BLaER1 (cell line): ENCODE results near the gene SLAMF7.
A peak's percentile ranks its signal among the peaks of the same experiment; 100 is the strongest.

ENCODE experiments used
- H3K27ac ChIP-seq: shearing (Covaris generic); formaldehyde crosslinking; 2 replicates; pipeline ENCODE4 v1.8.1; 2022
- H3K27me3 ChIP-seq: shearing (Covaris generic); formaldehyde crosslinking; 2 replicates; pipeline ENCODE4 v1.8.1; 2022
- H3K36me3 ChIP-seq: shearing (Covaris generic); formaldehyde crosslinking; 2 replicates; pipeline ENCODE4 v1.8.1; 2022
- H3K4me1 ChIP-seq: shearing (Covaris generic); formaldehyde crosslinking; 2 replicates; pipeline ENCODE4 v1.8.1; 2022
- H3K4me2 ChIP-seq: shearing (Covaris generic); formaldehyde crosslinking; 2 replicates; pipeline ENCODE4 v1.8.1; 2022
- H3K4me3 ChIP-seq: shearing (Covaris generic); formaldehyde crosslinking; 2 replicates; pipeline ENCODE4 v1.8.1; 2022
- H3K9ac ChIP-seq: shearing (Covaris generic); formaldehyde crosslinking; 2 replicates; pipeline ENCODE4 v1.8.1; 2022
- H3K9me3 ChIP-seq: shearing (Covaris generic); formaldehyde crosslinking; 2 replicates; pipeline ENCODE4 v1.8.1; 2022
- H4K20me1 ChIP-seq: shearing (Covaris generic); formaldehyde crosslinking; 2 replicates; pipeline ENCODE4 v1.8.1; 2022
- Cebpa-rat ChIP-seq: shearing (Covaris generic); IDR thresholded peaks from 2 replicates; pipeline ENCODE4 v1.8.1; 2022

SLAMF7 gene

DNA sequence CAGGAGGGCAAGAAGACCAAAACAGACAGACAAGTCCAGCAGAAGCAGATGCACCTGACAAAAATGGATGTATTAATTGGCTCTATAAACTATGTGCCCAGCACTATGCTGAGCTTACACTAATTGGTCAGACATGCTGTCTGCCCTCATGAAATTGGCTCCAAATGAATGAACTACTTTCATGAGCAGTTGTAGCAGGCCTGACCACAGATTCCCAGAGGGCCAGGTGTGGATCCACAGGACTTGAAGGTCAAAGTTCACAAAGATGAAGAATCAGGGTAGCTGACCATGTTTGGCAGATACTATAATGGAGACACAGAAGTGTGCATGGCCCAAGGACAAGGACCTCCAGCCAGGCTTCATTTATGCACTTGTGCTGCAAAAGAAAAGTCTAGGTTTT is 14.5 kb downstream of the SLAMF7 start:
- H3K4me2 ChIP-seq, result no peak overlapping the region
- TF ChIP-seq Cebpa-rat, result no peak
- H3K9ac ChIP-seq, result no peak overlapping the region
- no peaks in the 10 kb centered on the region for H3K9me3 ChIP-seq
- H3K27ac ChIP-seq, result no peak overlapping the region
- H3K36me3 ChIP-seq, result no peaks in the 10 kb centered on the region
- no peaks in the 10 kb centered on the region for H4K20me1 ChIP-seq
- H3K27me3 ChIP-seq, result no peaks in the 10 kb centered on the region
- no peak overlapping the region for H3K4me3 ChIP-seq
- H3K4me1 ChIP-seq, result no peaks in the 10 kb centered on the region

DNA sequence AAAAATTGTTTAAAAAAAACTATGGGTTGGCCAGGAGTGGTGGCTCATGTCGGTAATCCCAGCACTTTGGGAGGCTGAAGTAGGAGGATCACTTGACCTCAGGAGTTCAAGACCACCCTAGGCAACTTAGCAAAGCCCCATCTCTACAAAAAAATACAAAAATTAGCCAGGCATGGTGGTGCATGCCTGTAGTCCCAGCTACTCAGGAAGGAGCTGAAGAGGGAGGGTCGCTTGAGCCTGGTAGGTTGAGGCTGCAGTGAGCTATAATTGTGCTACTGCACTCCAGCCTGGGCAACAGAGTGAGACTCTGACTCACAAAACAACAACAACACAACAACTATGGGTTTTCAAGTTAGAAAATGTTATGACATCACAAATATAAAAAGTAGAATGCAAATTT is 16.4 kb downstream of the SLAMF7 start:
- no peaks in the 10 kb centered on the region for H3K36me3 ChIP-seq
- no peak for TF ChIP-seq Cebpa-rat
- no peaks in the 10 kb centered on the region for H4K20me1 ChIP-seq
- H3K9ac ChIP-seq, result no peak overlapping the region
- H3K4me1 ChIP-seq, result no peaks in the 10 kb centered on the region
- H3K27me3 ChIP-seq, result no peaks in the 10 kb centered on the region
- no peak overlapping the region for H3K4me3 ChIP-seq
- H3K27ac ChIP-seq, result no peak overlapping the region
- no peak overlapping the region for H3K4me2 ChIP-seq
- H3K9me3 ChIP-seq, result no peaks in the 10 kb centered on the region

DNA sequence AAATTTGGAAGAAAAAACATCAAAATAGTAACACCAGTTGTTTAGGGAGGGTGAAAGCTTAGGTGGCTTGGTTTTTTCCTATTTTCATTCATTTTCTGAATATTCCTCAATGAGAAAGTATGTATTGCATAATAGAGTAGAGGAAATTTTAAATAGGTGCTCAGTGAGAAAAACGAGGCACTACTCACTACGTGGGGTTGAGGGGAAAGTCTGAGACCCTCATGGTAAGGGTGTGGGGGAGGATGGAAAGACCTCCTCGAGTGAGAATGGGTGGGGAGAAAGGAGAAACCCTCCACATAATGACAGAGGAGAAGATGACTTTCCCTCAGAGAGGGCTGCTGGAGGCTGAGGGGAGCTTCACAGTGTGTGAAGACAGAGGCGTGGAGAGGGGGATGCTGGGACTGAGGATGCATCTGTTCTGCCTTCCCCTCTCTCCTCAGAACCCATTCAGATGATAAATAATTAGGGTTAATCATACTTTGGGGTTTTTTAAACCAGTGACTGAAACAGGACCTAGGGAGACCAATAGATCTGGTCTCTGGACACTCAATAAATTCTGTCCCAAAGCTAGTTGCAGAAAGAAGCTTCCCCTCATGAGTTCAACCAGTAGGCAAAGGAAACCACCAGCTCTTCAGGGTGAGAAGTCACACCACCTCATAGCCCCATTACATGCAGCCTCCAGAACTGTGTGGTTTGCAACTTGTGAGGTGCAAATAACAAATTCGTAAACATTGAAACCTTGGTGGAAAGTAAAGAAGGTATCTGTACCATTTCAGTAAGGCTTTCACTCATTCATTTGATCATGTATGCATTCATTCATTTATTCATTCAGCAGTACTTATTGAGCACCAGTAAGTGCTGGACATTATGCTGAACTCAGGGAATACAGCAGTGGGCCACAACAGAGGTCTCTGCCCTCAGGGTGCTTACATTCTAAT is 17.1 kb downstream of the SLAMF7 start:
- Histone ChIP-seq H3K9me3 (no peaks in the 10 kb centered on the region), H4K20me1 (no peaks in the 10 kb centered on the region), H3K36me3 (no peaks in the 10 kb centered on the region), H3K4me2 (no peak overlapping the region), H3K4me1 (no peaks in the 10 kb centered on the region), H3K27ac (no peak overlapping the region), H3K9ac (no peak overlapping the region), H3K27me3 (no peaks in the 10 kb centered on the region), H3K4me3 (no peak overlapping the region)
- TF ChIP-seq Cebpa-rat, result no peak

DNA sequence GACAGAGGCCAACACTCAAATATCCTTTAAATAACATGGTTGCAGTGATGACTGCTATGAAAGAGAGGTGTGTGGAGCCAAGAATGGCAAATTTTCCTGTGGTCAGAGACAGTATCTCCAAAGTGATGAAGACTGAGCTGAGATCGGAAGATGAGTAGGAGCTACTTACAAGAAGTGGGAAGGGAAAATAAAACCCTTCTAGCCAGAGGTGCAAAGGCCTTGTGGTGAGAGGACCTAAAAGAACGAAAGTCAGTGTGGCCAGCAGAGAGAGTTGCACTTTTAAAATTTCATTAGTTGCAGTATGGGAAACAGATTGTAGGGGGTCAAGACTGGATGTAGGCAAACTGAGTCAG is 17.8 kb downstream of the SLAMF7 start:
- no peaks in the 10 kb centered on the region for H3K27me3 ChIP-seq
- no peaks in the 10 kb centered on the region for H3K4me1 ChIP-seq
- H4K20me1 ChIP-seq, result no peaks in the 10 kb centered on the region
- no peaks in the 10 kb centered on the region for H3K9me3 ChIP-seq
- H3K9ac ChIP-seq, result no peak overlapping the region
- H3K36me3 ChIP-seq, result no peaks in the 10 kb centered on the region
- no peak overlapping the region for H3K4me3 ChIP-seq
- H3K4me2 ChIP-seq, result no peak overlapping the region
- no peak overlapping the region for H3K27ac ChIP-seq
- TF ChIP-seq Cebpa-rat, result no peak

DNA sequence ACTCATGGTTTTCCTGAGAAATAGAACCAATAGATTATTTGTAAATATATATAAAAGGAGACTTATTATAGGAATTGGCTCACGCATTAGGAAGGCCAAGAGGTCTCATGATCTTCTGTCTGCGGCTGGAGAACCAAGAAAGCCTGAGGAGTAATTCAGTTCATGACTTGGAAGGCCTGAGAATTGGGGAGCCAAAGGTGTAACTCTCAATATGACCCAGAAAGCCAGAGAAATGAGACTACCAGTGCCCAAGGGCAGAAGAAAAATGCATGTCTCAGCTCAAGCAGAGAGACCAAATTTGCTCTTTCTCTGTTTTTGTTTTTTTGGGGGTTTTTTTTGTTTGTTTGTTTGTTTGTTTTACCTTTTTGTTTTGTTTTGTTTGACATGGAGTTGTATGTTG is 19.5 kb downstream of the SLAMF7 start:
- TF ChIP-seq Cebpa-rat, result no peak
- Histone ChIP-seq H3K9me3 (no peaks in the 10 kb centered on the region), H3K9ac (no peak overlapping the region), H3K4me2 (no peak overlapping the region), H3K27ac (no peak overlapping the region), H4K20me1 (no peaks in the 10 kb centered on the region), H3K27me3 (no peaks in the 10 kb centered on the region), H3K36me3 (no peaks in the 10 kb centered on the region), H3K4me1 (no peaks in the 10 kb centered on the region), H3K4me3 (no peak overlapping the region)

DNA sequence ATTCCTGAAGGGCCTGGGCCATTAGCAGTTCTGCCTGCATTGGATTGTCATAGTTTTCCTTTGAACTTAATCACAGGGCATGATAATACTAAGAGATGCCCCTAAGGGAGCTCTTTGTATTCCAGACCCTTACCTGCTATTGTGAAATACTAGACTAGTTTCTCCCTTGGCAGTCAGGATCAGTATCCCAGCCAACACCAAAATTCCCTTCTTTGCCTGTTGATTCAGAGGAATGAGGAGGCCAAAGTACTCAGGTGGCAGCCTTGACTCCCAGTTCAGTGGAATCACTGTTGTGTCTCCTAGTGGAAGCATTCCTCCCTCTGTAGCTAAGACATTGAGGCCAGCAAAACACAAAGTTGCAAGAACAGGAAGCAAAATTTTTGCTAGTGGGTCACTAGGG is 20.7 kb downstream of the SLAMF7 start:
- no peaks in the 10 kb centered on the region for H3K27me3 ChIP-seq
- no peak overlapping the region for H3K4me2 ChIP-seq
- no peaks in the 10 kb centered on the region for H3K36me3 ChIP-seq
- no peak overlapping the region for H3K9ac ChIP-seq
- no peaks in the 10 kb centered on the region for H3K4me1 ChIP-seq
- 0 out of 2 replicates have a peak, but pooled peaks have one; percentile 7 for TF ChIP-seq Cebpa-rat
- H3K9me3 ChIP-seq, result no peaks in the 10 kb centered on the region
- no peaks in the 10 kb centered on the region for H4K20me1 ChIP-seq
- H3K4me3 ChIP-seq, result no peak overlapping the region
- H3K27ac ChIP-seq, result no peak overlapping the region

DNA sequence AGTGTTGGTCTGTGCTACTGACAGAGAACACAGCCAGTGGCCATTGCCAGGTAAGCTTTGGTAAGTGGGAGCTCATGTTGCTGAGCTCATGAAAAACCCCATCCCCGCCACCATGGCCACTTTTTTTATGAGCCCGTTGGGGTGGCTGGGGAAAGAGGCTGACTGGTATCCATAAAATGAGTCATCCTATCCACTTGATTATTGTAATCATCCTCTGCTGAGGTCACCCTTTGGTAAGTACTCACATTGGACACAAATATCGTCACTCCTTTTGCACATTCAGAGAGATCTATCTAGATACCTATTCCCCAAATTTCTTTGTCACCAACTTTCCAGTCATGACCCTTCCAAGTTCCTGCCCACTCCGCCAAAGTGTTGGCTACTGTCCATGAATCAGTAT is 22.0 kb downstream of the SLAMF7 start:
- no peaks in the 10 kb centered on the region for H3K9me3 ChIP-seq
- H4K20me1 ChIP-seq, result no peaks in the 10 kb centered on the region
- no peaks in the 10 kb centered on the region for H3K36me3 ChIP-seq
- H3K4me3 ChIP-seq, result no peak overlapping the region
- H3K27ac ChIP-seq, result no peak overlapping the region
- no peak overlapping the region for H3K4me2 ChIP-seq
- no peaks in the 10 kb centered on the region for H3K27me3 ChIP-seq
- H3K9ac ChIP-seq, result no peak overlapping the region
- TF ChIP-seq Cebpa-rat, result no peak
- no peaks in the 10 kb centered on the region for H3K4me1 ChIP-seq

DNA sequence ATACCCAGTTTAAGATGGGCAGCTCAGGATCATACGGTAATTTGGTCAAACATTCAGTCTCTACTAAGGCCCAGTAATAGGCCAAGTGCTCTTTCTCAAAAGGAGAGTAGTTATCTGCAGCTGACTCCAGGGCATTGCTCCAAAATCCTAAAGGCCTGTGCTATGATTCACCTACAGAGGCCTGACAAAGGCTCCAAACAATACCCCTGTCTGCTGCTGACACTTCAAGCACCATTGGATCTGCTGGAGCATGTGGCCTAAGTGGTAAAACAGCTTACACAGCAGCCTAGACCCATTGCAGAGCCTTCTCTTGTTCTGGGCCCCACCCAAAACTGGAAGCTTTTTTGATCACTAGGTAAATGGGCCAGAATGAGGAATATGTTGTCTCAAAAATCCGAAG is 22.8 kb downstream of the SLAMF7 start:
- TF ChIP-seq Cebpa-rat, result no peak
- no peak overlapping the region for H3K4me2 ChIP-seq
- no peaks in the 10 kb centered on the region for H3K27me3 ChIP-seq
- no peaks in the 10 kb centered on the region for H3K4me1 ChIP-seq
- H3K27ac ChIP-seq, result no peak overlapping the region
- H4K20me1 ChIP-seq, result no peaks in the 10 kb centered on the region
- H3K9ac ChIP-seq, result no peak overlapping the region
- no peaks in the 10 kb centered on the region for H3K36me3 ChIP-seq
- H3K9me3 ChIP-seq, result no peaks in the 10 kb centered on the region
- no peak overlapping the region for H3K4me3 ChIP-seq

DNA sequence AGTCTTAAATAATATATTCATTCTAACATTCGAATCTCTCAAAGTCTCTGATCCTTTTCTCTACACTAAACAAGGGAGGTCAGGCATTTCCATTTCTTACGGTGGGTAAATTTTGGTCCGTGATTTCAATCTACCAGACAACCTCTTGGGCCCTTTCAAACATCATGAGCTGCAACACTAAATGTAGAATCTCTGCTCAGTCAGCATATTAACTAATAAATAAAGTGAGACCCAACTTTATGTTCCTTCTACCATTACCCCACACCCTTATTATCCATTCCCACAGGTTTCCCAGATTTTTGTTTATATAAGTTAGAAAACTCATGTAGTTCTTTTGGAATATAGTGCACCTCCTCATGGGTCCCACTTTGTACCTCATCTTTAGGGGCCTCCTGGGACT is 24.9 kb downstream of the SLAMF7 start:
- Histone ChIP-seq H3K4me2 (no peak overlapping the region), H4K20me1 (no peaks in the 10 kb centered on the region), H3K36me3 (no peaks in the 10 kb centered on the region), H3K27me3 (no peaks in the 10 kb centered on the region), H3K27ac (no peak overlapping the region), H3K4me3 (no peak overlapping the region), H3K9ac (no peak overlapping the region), H3K9me3 (no peaks in the 10 kb centered on the region), H3K4me1 (0 out of 2 replicates have a peak, but pooled peaks cover 6% of the 10 kb centered on the region)
- no peak for TF ChIP-seq Cebpa-rat

DNA sequence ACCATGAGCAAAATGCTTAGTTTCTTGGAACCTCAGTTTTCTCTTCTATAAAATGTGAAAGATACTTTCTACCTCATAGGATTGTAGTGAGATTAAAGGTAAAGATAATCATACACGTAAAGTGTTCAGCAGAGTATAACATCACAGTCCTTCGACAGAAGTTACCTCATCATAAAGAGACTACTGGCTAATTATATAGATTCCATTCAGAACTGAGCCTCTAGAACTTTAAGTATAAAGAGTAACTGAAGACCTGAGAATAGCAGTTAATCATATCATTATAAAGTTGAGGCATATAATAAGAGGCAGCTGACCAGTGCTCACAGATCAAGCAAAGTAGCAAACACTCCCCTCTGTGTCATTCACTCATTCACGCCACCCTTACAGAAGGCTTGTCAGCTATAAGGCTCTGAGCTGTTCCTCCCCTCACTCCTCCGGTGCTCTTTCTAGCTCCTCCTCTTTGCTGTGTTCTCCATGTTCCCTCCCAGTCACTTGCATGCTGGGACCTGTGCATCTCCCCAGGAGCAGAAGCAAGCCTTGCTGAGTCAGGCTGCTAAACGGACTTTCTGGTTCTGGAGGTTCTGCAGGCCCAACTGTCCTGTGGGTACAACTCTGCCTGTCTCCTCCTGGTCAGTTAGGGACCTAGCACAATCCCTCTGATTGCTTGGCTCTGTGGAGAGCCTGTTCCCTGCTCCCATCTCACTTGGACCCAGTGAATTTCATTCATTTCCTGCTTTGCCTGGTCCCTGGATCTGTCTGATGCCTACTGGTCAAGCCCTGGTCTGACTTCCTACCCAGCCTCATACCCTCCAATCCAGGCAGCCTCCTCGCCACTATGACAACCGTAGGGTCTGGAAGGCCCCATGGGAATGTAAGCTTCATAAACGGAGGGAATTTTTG is 28.6 kb downstream of the SLAMF7 start:
- H3K4me3 ChIP-seq, result peak overlapping the region; percentile 35; the same call in 1 of the 2 replicates
- no peak for TF ChIP-seq Cebpa-rat
- H3K27ac ChIP-seq, result no peak overlapping the region
- H3K36me3 ChIP-seq, result no peaks in the 10 kb centered on the region
- 0 out of 2 replicates have a peak, but pooled peaks cover 6% of the 10 kb centered on the region for H3K4me1 ChIP-seq
- no peak overlapping the region for H3K9ac ChIP-seq
- no peaks in the 10 kb centered on the region for H3K27me3 ChIP-seq
- H3K9me3 ChIP-seq, result no peaks in the 10 kb centered on the region
- H3K4me2 ChIP-seq, result peak overlapping the region; percentile 61
- H4K20me1 ChIP-seq, result no peaks in the 10 kb centered on the region
